NCI-H2227 (cell line): ENCODE results near the gene NACC2.

Experiments used
- DNase-seq: peaks from one replicate; lab custom pipeline; 2025; ENCODE audit not compliant: unreplicated experiment; lab: John Stamatoyannopoulos, UW

Gene NACC2

DNA sequence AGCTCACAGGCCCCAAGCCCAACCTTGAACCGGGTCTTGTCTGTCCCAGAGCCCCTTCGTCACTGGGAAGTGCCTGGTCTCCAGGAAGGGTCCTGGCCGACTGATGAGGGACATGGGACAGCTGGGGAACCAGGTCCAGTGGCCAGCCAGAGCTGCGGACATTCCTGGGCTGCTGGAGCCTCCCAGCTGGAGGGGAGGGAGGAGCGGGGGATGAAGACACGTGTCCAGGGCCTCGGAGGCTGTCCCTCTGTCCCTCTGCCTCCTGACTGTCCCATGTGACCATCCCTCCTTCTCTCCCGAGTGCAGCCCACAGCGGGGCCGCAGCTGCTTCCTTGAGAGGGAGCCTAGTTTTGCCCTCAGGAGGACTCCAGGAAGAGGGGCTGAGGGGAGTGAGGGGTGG, 92.2 kb downstream of the NACC2 start:
- DNase-seq, result no peak

DNA sequence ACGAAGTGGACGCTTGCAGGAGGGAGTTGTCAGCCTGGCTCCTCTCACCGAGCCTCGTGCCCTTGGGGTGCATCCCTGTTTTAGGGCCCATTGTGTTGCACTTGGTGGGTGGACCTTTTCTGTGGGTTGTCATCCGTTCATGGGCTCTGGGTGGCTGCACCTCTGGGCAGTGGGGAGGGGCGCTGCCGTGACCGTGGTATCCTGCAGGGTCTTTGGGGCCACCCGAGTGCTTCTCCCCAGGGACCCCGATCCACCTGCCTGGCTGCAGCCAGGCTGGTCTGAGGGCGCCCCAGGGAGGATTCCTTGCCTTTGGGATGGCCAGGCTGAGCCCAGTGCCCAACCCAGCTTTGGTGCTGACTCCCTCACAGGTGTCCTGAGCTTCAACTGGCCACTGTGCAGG, 92.9 kb downstream of the NACC2 start:
- no peak for DNase-seq

DNA sequence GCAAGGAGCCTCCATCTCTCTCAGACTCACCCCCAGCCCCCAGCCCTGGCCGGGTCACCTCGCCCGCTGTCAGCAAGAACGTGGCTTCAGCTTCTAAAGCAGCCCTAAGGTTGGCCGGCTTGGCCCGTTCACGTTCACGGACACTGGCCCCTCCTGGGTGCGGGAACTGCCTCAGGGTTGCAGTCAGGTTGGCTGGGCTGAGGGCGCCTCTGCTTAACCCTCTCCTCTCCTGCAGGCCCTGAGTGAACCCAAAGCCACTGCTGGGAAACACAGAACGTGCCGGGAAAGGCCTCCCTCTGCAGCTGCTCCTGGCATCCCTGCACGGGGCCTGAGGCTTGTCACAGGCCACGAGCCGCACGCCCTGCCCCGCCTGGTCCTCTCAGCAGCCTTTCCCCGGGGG, 93.9 kb downstream of the NACC2 start:
- no peak for DNase-seq

DNA sequence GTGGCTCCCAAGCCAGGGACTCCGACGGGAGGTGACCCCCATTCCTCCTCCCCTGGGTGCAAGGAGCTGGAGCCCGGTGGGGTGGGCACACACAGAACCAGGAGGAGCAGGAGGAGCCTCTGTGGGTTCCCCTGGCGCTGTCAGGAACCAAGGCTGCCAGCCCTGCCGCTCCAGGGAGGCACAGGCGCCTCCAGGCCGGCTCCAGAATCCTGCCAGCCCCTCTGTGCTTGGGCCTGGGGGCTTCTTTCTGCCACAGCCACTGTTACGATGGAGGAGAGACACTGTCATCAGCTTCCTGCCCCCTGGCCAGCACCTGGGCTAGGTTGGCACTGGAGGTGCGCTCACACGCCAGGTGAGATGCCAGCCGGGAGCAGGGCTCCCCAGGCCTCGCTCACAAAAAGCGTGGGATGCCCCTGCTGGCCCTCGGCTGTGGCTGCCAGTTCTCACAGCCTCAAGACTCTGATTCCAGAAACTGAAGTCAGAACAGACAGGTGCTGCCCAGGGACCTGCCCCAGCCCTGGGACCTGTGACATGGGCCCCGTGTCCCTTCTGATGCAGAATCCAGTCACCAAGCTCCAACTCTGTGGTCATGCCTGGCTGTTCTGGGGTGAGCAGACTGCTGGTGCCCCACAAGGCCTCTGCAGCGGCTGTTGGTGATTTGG, 96.5 kb downstream of the NACC2 start:
- no peak for DNase-seq

DNA sequence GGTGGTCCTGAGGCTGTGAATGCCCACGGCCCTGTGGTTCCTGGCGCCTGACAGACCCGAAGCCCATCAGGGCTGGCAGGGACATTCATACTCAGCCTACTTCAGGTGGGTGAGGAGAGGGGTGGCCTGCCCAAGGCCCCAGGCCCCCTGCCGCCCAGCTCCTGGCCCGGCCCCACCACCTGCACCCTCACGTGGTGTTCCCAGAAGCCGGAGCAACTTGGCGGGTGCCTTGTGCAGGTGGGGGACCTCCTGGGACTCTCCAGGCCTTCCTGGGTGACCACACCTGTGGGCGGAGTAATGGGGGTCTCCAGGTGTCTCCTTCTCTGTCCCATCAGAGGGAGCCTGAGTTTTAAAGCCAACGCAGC, 97.1 kb downstream of the NACC2 start:
- DNase-seq, result no peak

DNA sequence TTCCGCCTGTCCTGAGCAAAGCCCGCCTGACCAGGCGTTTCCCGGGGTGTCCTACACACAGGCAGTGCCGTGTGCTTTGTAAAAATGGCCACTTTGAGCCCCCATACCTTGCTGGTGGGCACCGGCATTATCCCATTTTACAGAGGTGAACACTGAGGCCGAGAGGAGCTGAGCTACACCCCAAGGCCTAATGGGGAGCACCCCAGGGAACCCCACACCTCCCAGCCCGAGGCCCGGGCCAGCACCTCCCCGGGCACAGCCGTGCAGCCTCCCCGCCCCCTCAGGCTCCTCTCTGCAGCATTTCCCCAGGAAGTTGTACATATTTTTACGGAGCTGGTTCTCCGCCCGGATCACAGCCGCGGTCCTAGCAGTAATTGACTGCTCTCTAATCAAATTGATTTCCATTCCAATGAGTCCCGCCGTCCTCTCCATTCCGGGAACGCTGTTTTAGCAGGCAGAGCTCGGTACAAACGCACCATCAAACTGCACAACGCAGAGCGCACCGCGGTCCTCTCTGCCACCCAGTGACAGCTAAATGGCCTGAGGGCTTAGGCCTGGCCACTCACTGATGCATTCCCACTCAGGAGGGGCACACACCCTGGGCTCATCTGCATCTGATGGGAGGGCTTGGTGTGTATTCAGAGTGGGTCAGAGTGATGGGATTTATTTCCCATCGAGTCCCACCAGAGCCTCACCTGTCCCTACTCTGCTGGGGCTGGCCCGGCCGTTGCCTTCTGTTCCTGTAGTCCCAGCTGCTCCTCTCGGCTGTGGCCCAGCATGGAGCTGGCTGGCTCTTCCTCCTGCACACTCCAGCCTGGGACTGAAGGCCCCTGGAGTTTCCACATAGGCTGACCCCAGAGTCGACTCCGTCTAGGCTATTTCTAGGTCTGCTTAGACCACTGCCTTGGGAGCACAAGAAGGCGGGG, 97.7 kb downstream of the NACC2 start:
- no peak for DNase-seq

DNA sequence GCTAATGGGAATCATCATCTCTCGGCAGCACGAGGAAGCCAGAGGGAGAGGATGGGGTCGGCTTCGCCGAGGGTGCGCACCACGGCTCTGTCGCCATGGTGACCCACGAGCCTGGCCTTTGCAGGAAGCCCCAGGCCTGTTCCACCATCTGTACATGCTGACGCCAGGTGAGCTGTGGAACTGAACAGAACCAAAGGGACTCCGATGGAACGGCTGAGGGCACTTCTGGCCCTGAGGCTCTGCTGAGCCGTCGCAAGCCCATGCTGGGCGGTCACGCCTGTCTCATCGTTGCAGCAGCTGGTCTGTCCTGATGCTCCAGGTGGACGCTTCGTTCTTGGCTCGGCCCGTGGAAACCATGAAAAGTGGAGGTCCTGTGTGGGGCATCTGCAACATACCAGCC, 99.3 kb downstream of the NACC2 start:
- no peak for DNase-seq

DNA sequence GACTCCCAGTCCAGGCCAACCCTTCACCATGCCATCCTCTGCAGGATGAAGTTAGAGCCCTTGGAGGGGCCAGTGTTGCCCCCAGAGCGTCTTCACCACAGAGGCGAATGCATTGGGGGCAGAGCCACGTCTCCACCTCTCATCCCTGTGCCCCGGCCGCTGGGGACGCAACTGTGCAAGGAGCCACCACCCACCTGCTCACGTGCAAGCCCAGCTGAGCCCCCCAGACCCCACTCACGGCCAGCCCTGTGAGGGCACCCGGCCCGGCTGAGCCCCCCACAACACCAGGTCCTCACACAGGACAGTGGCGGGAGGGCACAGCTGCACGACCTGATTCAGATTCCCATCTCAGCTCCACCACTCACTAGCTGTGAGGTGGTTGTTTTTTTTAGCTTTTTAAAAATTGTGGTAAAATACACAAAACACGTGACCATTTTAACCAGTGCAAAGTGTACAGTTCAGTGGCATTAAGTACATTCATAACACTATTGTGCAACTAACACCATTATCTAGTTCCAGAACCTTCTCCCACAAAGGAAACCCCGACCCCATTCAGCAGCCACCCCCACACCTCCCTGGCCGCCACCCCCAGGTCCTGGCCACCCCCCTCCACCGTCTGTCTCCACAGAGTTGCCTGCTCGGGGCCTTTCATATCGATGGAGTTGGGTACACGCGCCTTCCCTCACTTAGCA, 100.4 kb downstream of the NACC2 start:
- DNase-seq, result no peak

DNA sequence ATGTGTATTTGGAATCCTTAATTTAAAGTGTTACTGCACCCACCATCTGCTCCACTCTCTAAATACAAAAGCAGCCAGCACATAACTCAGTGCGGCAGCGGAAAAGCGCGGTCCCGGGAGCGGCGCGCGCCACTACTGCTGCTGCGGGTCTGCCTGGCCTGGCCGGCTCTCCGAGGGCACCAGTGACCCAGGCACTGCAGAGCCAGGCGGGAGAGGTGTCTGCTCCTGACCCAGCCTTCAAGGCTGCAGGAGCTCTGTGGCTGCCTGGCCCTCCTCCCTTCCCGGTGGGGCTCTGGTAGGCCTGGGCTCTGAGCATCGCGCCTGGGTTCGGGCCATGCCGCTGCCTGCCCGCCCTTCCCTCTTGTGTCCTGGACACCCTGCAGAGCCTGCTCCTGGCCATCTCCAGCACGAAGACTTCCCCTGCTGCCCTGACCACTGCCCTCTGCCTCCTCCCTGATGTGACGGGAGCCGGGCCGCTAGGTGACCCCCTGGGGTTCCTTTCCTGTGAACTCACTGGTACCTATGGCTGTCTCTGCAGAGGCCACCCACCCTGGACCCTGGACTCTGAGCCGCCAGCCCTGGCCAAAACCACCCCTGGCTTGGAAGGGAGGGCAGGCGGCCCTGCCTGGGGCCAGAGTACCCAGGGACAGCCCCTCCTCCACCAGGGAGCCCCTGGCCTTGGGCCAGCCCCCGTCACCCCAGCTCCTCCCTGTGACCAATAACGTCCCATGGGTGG, 101.2 kb downstream of the NACC2 start:
- DNase-seq, result no peak

DNA sequence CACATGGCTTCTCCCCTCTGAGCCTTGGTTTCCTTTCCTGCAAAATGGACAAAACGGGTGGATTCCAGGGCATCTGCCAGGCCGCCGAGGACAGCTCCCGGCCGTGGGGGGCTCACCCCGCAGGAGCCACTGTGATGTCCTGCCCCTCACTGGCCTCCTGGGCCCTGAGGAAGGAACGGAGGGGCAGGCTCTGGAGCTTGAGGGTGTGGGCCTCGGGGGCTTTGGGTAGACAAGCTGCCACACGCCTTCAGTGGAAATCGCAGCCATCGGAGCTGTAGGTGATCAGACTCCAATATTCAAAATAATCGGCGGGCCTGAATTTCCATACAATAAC, 101.7 kb downstream of the NACC2 start:
- DNase-seq, result no peak

DNA sequence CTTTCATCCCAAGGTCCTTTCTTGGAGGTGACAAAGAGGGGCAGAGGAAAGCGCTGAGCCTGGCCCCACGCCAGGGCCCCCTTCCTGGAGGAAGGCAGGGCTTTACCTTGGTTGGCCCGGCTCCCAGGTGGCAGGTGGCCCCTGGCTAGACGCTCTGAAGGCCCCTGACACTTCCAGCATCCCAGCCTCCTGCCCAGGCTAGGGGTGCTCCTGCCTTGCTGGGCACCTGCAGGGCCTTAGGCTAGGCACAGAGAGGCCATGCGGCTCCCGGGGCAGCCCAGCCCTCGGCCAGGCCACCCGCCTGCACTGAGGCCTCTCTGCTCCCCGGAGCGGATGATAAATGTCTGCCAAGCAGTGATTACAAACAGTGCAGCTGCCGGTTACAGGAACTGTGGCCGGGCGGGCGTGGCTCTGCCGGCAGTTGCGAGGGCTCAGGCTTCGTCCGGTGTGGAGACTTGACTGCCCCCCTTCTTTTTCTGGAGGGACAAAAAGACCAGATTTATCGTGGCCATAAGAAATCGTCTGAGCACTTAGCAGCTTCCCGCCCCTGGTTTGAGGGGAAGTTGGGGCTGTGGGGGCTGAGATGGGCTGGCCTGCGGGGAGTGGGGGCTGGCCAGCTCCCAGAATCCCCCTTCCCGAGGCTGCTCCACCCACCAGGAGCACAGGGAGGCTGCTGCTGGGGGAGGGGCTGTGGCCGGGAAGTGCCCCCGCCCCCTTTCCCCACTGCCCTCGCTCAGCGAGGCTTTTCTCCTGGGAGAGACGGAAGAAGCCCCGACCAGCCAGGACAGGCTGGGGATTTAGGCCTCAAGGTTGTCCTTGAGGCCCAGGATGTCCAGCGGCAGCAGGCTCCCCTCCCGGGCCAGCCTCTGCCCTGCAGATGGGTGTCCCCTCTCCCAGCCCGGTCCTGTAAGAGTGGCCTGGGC, 102.3 kb downstream of the NACC2 start:
- peak; percentile 85 for DNase-seq

DNA sequence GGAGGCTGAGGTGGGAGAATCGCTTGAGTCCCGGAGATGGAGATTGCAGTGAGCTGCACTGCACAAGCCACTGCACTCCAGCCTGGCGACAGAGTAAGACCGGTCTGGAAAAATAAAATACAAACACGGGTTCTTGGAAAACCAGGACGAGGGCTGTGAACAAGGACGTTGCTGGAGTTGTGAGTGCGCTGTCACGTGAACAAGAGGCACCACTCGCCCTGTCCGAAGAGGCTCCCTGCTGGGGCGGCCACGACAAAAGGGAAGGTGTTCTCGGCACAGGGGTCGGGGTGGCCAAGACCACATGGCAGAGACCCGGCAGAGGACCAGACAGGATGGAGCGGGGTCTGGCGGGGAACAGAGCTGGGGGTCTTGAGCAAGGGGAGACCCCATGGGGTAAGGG, 103.3 kb downstream of the NACC2 start:
- DNase-seq, result no peak

DNA sequence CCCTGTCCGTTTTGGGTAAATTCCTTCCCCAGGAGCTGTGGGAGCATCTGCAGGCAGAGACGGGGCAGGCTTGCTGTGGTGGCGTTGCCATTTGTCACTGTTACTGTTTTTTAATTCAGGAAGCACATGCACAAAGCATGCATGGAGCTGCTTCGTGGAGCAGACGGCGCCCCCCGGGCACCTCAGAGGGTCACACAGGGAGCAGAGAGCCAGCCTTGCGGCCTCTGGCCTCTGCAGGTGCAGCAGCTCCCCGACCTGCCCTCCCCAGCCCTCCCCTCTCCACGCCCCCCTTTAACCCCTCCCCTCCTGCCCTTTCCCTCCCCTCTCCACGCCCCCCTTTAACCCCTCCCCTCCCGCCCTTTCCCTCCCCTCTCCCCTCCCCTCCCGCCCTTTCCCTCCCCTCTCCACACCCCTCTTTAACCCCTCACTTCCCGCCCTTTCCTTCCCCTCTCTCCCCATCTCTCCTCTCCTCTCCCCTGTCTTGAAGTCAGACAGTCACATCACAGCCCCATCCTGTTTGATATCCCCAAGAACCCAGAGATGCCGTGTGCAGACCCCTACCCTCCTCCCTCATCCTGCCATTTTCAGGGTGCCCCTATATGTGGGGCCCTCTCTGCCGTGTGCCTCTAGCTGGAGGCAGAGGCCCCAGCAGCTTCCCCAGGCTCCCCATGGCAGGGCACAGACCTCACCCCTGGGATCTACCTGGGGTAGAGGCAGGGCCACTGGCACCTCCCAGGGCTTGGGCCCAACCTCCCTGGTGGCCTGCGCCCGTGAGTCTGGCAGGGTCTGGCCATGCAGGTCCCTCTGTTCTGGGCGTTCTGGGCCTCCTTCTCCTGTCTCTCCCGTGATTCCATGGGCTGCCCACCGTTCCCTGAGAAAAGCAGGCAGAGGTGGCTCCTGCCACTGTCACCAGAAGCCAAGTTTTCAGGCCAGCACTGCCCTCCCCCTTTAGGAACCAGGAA, 104.3 kb downstream of the NACC2 start:
- DNase-seq, result no peak

DNA sequence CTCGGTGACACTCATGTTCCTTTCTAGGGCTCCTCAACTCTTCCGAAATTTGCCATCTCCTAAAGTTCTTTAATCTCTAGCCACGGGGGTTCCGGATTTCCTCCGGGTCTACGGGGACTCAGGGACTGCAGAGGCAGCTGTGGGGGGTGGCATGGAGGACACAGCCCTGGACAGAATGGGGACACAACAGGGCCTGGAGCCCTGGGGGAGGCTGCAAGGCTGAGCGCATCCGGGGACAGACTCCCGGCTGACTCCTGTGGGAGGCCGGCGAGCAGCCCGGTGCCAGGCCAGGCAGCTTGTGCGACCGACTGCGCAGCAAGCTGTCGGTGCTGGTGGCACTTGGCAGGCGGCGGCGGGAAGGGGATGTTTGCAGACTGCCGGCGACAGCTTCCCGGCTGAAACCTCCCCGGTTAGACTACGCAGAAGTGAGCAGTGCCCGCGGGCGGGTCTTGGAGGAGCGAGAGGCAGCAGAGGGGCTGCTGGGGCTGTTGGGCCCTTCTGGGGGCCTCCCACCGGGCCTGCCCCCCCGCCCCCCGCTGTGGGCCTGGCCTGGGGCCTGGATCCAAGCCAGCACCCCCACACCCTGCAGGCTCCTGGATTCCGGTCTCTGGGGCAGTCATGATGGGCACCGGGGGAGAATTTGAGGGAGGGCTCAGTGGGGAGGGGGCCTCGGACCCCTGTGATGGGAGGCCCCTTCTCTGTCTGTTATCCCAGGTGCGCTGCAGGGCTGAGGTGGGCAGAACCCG, 105.2 kb downstream of the NACC2 start:
- DNase-seq, result no peak

DNA sequence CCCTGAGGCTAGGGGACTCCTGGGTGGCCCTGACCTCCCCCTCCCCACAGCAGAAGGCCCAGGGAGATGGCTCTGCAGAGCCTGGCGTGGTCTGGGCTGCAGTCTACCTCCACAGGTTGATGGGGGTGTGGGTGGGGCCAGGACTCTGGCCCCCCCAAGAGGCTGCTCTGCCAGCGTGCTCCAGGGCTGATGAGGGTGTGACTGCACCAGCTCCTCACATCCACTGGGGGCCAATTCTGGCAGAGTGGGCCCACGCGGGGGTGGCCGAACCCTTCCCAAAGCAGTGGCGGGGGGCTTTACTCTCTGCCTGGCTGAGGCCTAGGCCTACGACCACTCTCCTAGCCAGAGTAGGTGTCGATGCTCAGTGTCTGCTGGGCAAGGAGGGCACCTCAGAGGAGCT, 105.9 kb downstream of the NACC2 start:
- no peak for DNase-seq

DNA sequence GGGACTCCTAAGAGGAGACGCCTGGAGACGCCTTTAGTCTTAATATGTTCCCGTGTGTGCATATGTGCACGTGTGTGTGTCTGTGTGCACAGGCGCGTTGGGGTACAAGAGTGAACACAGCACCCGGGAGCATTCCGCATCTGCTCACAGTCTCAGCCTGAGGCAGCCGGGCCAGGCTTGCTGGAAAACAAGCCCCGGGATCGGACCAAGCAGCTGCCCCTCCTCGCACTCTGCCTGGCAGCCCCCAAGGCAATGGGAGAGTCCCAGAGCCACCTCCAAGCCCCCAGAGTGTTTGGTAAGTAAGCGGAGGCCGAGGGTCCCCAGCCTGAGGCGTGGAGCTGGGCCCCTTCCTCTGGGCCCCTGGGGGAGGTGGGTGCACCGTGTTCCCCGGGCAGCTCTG, 106.6 kb downstream of the NACC2 start:
- no peak for DNase-seq

DNA sequence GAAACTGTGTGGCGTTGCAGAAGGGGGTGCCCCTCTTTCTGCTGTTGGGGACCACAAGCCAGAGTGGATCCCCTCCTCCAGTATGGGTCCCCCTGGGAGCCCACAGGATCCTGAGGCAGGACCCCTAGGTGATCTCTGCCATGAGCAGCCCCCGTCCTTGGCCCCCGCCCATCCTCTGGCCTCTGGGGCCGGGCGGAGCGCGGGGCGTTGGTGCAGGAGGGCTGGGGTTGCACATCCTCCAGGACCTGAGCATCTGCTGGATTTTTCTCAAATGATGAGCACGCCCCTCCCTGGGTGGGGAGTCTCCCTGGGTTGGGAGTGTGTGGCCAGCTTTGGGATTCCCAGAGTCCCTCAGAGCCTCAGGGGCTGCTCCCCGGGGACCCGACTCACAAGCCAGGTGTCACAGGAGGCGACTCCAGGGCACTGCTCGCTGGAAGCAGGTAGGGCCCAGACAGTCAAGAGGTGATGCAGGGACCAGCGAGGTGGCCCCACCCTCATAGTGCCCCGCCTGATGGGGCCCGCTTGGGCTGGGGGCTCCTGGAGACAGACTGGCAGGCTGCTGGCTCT, 107.2 kb downstream of the NACC2 start:
- DNase-seq, result no peak

DNA sequence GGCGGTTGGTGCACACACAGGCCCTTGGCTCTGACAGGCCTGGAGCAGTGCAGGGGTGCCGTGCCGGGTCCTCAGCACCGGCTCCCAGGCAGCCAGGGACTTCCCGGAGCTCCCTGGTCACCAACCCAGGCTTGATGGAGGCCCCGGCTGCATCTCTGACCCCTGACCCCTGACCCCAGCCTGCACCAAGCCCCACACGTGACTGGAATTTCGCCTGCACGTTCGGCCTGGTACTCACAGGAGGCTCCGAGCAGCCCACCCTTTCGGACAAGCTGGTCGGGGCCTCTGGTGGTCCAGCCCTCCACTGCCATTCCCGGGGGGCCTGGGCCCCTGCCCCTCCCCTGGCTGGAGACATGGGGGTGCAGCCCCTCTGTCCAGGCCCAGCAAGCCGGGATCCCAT, 108.5 kb downstream of the NACC2 start:
- no peak for DNase-seq
